Activated gamma-delta T cell treated with anti-CD3 and anti-CD28 coated beads, Interleukin-2, amount 50 U/mL, for 16 hours (primary cell): ENCODE results near the gene PPP1R3F.
"Not testable (repeated sequence)": the region's sequence is repeated elsewhere in the genome, so short reads cannot be mapped to it uniquely, and the experiment has no call there.

ENCODE experiments used
- DNase-seq: peaks from one replicate; pipeline ENCODE4 v3.0.0-alpha.2; 2020; ENCODE audit warnings: low read depth

Gene PPP1R3F

GRCh38 chrX:49276207-49276606 is 6.6 kb downstream of the PPP1R3F start:
- no peak for DNase-seq

GRCh38 chrX:49276671-49277534 is 7.3 kb downstream of the PPP1R3F start:
- DNase-seq, result no peak

DNA sequence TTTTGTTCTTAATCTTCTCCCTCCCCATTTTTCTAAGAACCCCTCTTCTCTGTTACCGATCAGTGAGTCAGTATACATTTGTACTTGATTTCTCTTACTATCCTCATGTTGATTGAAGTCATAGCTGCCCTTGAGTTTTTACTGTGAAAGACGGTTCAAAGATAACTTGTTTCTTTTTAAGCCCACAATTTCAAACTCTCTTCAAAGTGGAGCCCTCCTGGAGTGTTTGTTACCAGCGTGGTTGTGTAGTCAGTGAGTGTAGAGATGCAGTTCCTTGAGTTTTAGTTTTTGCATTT is 7.9 kb downstream of the PPP1R3F start:
- no peak for DNase-seq

DNA sequence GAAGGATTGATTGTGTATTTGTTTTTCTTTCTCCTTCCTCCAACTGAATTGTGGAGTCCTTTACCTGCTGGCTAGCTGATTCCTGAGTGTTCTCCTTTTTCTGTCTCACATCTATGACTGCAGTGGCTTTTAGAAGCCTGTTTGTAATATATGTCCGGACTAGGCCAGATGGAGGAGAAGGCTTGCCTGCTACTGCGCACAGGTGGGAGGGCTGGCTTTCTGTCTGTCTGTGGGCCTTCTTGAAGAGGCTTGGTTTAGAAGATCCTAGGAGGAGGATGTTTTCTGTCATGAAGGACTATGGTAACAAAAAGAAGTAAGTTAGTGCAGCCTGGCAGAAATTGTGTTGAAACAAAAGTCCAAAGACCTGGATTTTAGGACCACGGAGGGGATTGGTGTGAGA is 8.5 kb downstream of the PPP1R3F start:
- DNase-seq, result no peak

- DNase-seq, result no peak
Measured at GRCh38 chrX:49282647-49283011, 13.0 kb downstream of the PPP1R3F start.

DNA sequence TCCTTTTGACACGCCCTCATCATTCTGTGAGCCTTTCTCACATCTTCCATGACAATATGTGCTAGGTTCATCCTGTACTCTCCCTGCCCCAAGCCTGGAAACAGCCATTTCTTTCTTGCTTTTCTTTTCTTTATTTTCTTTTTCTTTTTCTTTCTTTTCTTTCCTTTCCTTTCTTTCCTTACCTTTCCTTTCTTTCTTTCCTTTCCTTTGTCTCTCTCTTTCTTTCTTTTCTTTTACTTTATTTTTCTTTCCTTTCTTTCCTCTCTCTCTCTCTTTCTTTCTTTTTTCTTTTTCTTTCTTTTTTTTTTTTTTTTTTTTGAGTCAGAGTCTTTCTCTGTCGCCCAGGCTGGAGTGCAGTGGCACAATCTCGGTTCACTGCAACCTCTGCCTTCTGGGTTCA is 14.6 kb downstream of the PPP1R3F start:
- no peak for DNase-seq

GRCh38 chrX:49286136-49286535 is 16.5 kb downstream of the PPP1R3F start:
- no peak for DNase-seq

DNA sequence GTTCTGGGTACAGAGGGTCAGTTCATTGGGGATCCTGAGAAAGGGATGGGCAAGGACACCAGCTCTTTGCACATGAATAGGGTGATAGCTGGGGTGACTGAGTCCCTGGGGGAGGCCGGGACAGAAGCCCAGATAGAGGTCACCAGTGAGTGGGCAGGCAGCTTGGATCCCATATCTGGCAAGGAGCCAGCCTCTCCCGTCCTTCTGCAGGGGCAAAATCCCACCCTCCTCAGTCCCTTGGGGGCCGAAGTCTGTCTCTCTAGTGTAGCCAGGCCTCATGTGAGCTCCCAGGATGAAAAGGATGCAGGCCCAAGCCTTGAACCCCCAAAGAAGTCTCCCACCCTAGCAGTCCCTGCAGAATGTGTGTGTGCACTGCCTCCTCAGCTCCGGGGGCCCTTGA is 17.0 kb downstream of the PPP1R3F start:
- no peak for DNase-seq

DNA sequence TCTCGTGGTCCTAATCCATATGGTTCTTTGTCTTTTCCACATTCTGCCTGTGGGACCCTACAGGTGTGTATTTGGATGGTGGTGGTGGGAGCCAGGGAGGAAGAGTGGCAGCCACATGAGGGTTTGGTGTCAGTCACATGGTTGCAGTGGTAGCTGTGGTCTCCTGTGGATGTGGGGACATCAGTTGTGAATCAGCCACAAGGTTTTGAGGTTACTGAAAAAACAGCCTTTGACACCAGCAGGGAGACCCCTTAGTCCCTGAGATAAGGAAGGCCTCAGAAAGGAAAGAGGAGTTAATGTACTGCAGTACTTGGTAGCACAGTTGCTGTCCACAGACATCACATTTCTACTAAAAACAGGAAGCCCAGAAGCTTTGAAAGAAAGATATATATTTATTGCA is 18.1 kb downstream of the PPP1R3F start:
- no peak for DNase-seq

DNA sequence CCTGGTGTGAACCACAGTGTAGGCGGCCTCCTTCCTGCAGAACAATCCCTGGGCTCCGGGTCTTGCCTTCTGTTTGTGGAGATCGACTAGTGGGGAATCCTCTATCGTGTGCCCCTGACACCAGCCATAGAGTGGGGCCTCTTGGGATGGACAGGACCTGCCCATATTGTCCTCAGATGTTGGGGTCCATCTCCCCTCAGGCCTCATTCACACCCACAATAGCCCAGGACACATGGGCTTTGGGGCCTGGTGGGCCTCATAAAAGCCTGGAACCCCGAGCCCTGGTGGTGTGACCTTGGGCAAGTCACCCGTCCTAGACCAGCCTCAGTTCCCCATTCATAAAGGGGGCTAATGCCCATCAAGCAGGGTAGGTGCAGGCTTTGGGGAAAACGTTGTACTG is 20.6 kb downstream of the PPP1R3F start:
- no peak for DNase-seq

- peak; percentile 41 for DNase-seq
Measured at GRCh38 chrX:49291615-49292337, 22.2 kb downstream of the PPP1R3F start.

GRCh38 chrX:49292400-49293362 is 23.1 kb downstream of the PPP1R3F start:
- DNase-seq, result no peak

- DNase-seq, result not testable (repeated sequence)
Measured at GRCh38 chrX:49299293-49299692, 29.7 kb downstream of the PPP1R3F start.

- DNase-seq, result no peak
Measured at GRCh38 chrX:49300703-49301102, 31.1 kb downstream of the PPP1R3F start.

DNA sequence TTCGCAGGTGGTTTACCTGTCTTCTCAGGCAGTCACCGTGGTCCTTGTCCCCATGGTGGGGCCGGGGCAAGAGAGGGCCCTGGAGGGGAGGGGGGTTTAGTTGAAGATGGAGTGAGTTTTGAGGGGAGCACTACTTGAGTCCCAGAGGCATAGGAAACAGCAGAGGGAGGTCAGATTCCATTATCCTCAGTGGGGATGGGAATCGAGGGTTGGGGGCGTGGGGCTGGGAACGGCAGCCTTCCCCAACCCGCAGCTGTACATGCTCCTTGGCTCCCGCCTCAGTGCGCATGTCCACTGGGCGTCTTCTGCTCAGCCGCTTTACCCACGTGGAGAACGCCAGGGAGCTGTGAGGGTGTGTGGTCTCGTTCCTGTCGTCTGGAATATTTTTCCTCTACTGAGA is 33.8 kb downstream of the PPP1R3F start, which contains the start of gene GAGE10:
Gene GAGE10, plus strand, starts transcription at position 301 of the 400 bp plus-strand sequence. CDS start 1,214 bp downstream, outside the sequence.
- no peak for DNase-seq

GRCh38 chrX:49307775-49308174 is 38.2 kb downstream of the PPP1R3F start:
- not testable (repeated sequence) for DNase-seq

DNA sequence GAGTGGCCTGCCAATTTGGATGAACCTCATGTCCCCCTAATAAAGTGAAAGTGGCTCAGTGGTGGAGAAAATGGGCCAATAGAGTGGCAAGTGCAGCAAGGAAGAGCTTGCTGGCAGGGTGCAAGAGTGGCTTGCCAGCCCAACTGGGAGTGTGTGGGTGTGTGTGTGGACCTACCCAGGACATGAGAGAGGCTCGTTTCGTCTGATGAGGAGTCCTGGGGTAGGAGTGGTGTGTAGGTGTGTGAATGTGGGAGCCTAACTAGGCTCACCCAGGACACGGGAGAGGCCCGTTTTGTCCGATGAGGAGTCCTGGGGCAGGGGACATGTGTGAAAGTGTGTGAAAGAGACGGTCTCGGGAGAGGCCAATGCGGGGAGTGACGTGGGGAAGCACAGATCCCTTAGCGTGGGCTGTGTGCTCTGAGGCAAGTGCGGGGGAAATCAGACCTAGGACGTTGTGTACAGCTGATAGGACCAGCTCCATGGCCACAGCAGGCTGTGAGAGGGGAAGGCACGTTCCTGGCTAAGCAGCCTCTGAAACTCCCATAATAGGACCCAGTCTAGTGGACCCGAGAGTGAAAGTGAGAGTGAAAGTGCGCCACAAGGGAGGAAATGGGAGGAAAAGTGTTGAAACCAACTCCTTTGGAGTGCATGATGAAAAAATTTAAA is 39.1 kb downstream of the PPP1R3F start:
- no peak for DNase-seq

- no peak for DNase-seq
Measured at GRCh38 chrX:49309401-49309981, 39.9 kb downstream of the PPP1R3F start.

- DNase-seq, result no peak
Measured at GRCh38 chrX:49310371-49310770, 40.8 kb downstream of the PPP1R3F start.

DNA sequence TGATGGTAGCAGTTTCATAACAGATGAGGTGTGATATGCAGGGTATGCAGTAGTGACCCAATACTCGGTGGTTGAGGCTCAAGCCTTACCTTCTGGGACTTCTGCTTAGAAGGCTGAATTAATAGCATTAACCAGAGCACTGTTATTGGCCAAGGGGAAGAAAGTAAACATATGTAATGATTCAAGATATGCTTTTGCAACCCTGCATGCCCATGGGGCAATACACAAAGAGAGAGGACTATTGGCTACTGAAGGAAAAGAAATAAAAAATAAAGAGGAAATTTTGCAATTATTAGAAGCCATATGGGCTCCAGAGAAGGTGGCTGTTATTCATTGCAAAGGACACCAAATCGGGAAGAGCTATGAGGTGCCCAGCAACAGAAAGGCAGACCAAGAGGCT is 42.6 kb downstream of the PPP1R3F start:
- DNase-seq, result no peak

- no peak for DNase-seq
Measured at GRCh38 chrX:49316085-49316484, 46.5 kb downstream of the PPP1R3F start.
